ENCODE data around the gene SHB.

The SHB gene

GRCh38 chr9:37995961-37996818 is 72.8 kb downstream of the SHB start:
- Histone ChIP-seq H3K36me3 (replicated peaks; ENCODE audit: insufficient read depth, low read length) (no peaks in the 10 kb centered on the region), H3K4me2 (ENCODE audit: low read depth, low read length) (no peak overlapping the region), H2AFZ (ENCODE audit: low read length) (no peak overlapping the region), H3K27me3 (replicated peaks; ENCODE audit: insufficient read depth, low read length) (no peaks in the 10 kb centered on the region), H3K4me1 (ENCODE audit: low read length) (peaks cover 4% of the 10 kb centered on the region), H4K20me1 (ENCODE audit: insufficient read depth, low read length) (no peaks in the 10 kb centered on the region), H3K9me2 (replicated peaks; ENCODE audit: insufficient read depth, low read length) (no peaks in the 10 kb centered on the region), H3K9ac (ENCODE audit: low read length) (no peak overlapping the region), H3K9me3 (replicated peaks; ENCODE audit: insufficient read depth, low read length) (no peaks in the 10 kb centered on the region), H3K79me2 (ENCODE audit: low read length) (no peaks in the 10 kb centered on the region), H3K27ac (ENCODE audit: low read length) (no peak overlapping the region), H3F3A (ENCODE audit: insufficient read depth, low read length) (no peaks in the 10 kb centered on the region), H3K4me3 (ENCODE audit: low read length) (no peak overlapping the region)
- no peak for DNase-seq
- TF ChIP-seq EZH2phosphoT487 (IDR thresholded peaks at IDR 0.05; ENCODE audit: low read length): no peak
- TF ChIP-seq CTCF (IDR thresholded peaks at IDR 0.05; ENCODE audit: low read length): no peak
- TF ChIP-seq EZH2 (optimal IDR thresholded peaks at IDR 0.05; ENCODE audit: low read depth, low read length): no peak

DNA sequence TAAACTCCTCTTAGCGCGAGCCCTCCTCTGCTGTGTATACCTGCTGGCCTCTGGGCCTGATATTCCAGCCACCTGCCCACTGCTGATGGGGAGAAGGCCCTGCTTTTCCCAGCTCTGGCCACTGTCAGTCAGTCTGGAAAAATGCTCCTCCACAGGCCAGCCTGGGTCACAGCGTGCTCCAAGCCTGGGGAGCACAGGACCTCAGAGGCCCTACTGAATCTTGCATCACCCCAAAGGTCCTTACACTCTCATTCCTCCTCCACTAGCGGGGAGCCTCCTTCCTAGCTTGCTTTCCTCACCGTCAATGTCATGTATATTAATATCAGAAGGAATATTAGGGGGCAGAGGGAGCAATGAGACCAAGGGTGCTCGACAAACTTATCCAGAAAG is 73.7 kb downstream of the SHB start:
- no peak for DNase-seq
- TF ChIP-seq CTCF (IDR thresholded peaks at IDR 0.05; ENCODE audit: low read length): no peak
- Histone ChIP-seq H3K9ac (ENCODE audit: low read length) (no peak overlapping the region), H3K27ac (ENCODE audit: low read length) (no peak overlapping the region), H3F3A (ENCODE audit: insufficient read depth, low read length) (no peaks in the 10 kb centered on the region), H3K9me3 (replicated peaks; ENCODE audit: insufficient read depth, low read length) (no peaks in the 10 kb centered on the region), H3K36me3 (replicated peaks; ENCODE audit: insufficient read depth, low read length) (no peaks in the 10 kb centered on the region), H4K20me1 (ENCODE audit: insufficient read depth, low read length) (no peaks in the 10 kb centered on the region), H3K9me2 (replicated peaks; ENCODE audit: insufficient read depth, low read length) (no peaks in the 10 kb centered on the region), H3K79me2 (ENCODE audit: low read length) (no peaks in the 10 kb centered on the region), H3K4me2 (ENCODE audit: low read depth, low read length) (no peak overlapping the region), H3K4me1 (ENCODE audit: low read length) (peaks cover 2% of the 10 kb centered on the region), H2AFZ (ENCODE audit: low read length) (no peak overlapping the region), H3K27me3 (replicated peaks; ENCODE audit: insufficient read depth, low read length) (no peaks in the 10 kb centered on the region), H3K4me3 (ENCODE audit: low read length) (no peak overlapping the region)

- Histone ChIP-seq H3K79me2 (ENCODE audit: low read length) (no peaks in the 10 kb centered on the region), H3K36me3 (replicated peaks; ENCODE audit: insufficient read depth, low read length) (no peaks in the 10 kb centered on the region), H3K4me2 (ENCODE audit: low read depth, low read length) (no peak overlapping the region), H4K20me1 (ENCODE audit: insufficient read depth, low read length) (no peaks in the 10 kb centered on the region), H3K9ac (ENCODE audit: low read length) (no peak overlapping the region), H3K4me1 (ENCODE audit: low read length) (no peaks in the 10 kb centered on the region), H3K27me3 (replicated peaks; ENCODE audit: insufficient read depth, low read length) (no peaks in the 10 kb centered on the region), H3F3A (ENCODE audit: insufficient read depth, low read length) (no peaks in the 10 kb centered on the region), H3K9me2 (replicated peaks; ENCODE audit: insufficient read depth, low read length) (no peaks in the 10 kb centered on the region), H3K27ac (ENCODE audit: low read length) (no peak overlapping the region), H3K4me3 (ENCODE audit: low read length) (no peak overlapping the region), H2AFZ (ENCODE audit: low read length) (no peak overlapping the region), H3K9me3 (replicated peaks; ENCODE audit: insufficient read depth, low read length) (no peaks in the 10 kb centered on the region)
- DNase-seq: no peak
- TF ChIP-seq EZH2phosphoT487 (IDR thresholded peaks at IDR 0.05; ENCODE audit: low read length): no peak
- TF ChIP-seq CTCF (IDR thresholded peaks at IDR 0.05; ENCODE audit: low read length): no peak
- TF ChIP-seq EZH2 (optimal IDR thresholded peaks at IDR 0.05; ENCODE audit: low read depth, low read length): no peak
Measured at GRCh38 chr9:37994639-37995347, 74.2 kb downstream of the SHB start.
